ENCODE results near the gene SVEP1.
A peak's percentile ranks its signal among the peaks of the same experiment; 100 is the strongest.
"Not testable (repeated sequence)": the region's sequence is repeated elsewhere in the genome, so short reads cannot be mapped to it uniquely, and the experiment has no call there.

Gene SVEP1

GRCh38 chr9:110358992-110359391 is 220.5 kb downstream of the SVEP1 start:
- not testable (repeated sequence) for DNase-seq (ENCODE audit: low read depth)

- DNase-seq (ENCODE audit: low read depth): no peak
Measured at GRCh38 chr9:110357505-110357904, 222.0 kb downstream of the SVEP1 start.

GRCh38 chr9:110356639-110357395 is 222.7 kb downstream of the SVEP1 start:
- DNase-seq (ENCODE audit: low read depth): no peak

- no peak for DNase-seq (ENCODE audit: low read depth)
Measured at GRCh38 chr9:110355911-110356310, 223.6 kb downstream of the SVEP1 start.

- DNase-seq (ENCODE audit: low read depth): no peak
Measured at GRCh38 chr9:110351009-110351467, 228.5 kb downstream of the SVEP1 start.

GRCh38 chr9:110346325-110346724 is 233.2 kb downstream of the SVEP1 start:
- DNase-seq (ENCODE audit: low read depth): no peak

GRCh38 chr9:110344821-110345220 is 234.7 kb downstream of the SVEP1 start:
- no peak for DNase-seq (ENCODE audit: low read depth)

- no peak for DNase-seq (ENCODE audit: low read depth)
Measured at GRCh38 chr9:110343551-110343950, 236.0 kb downstream of the SVEP1 start.

GRCh38 chr9:110340306-110340705 is 239.2 kb downstream of the SVEP1 start:
- no peak for DNase-seq (ENCODE audit: low read depth)

GRCh38 chr9:110338143-110338542 is 241.4 kb downstream of the SVEP1 start:
- no peak for DNase-seq (ENCODE audit: low read depth)

GRCh38 chr9:110337727-110338126 is 241.8 kb downstream of the SVEP1 start, which contains the start of gene TXNDC8:
Gene TXNDC8, minus strand, starts transcription at chr9:110337863.
- DNase-seq (ENCODE audit: low read depth): no peak

- DNase-seq (ENCODE audit: low read depth): no peak
Measured at GRCh38 chr9:110336363-110336762, 243.2 kb downstream of the SVEP1 start.

- DNase-seq (ENCODE audit: low read depth): no peak
Measured at GRCh38 chr9:110334871-110335270, 244.7 kb downstream of the SVEP1 start.

GRCh38 chr9:110334183-110334582 is 245.4 kb downstream of the SVEP1 start:
- DNase-seq (ENCODE audit: low read depth): no peak

- no peak for DNase-seq (ENCODE audit: low read depth)
Measured at GRCh38 chr9:110332766-110333165, 246.8 kb downstream of the SVEP1 start.

- DNase-seq (ENCODE audit: low read depth): no peak
Measured at GRCh38 chr9:110330484-110331105, 248.9 kb downstream of the SVEP1 start.

GRCh38 chr9:110329639-110330230 is 249.8 kb downstream of the SVEP1 start:
- DNase-seq (ENCODE audit: low read depth): peak; percentile 66

GRCh38 chr9:110328763-110329162 is 250.8 kb downstream of the SVEP1 start:
- no peak for DNase-seq (ENCODE audit: low read depth)

- DNase-seq (ENCODE audit: low read depth): no peak
Measured at GRCh38 chr9:110327716-110328115, 251.8 kb downstream of the SVEP1 start.

- DNase-seq (ENCODE audit: low read depth): no peak
Measured at GRCh38 chr9:110323818-110324217, 255.7 kb downstream of the SVEP1 start.

- no peak for DNase-seq (ENCODE audit: low read depth)
Measured at GRCh38 chr9:110320651-110321445, 258.7 kb downstream of the SVEP1 start.

GRCh38 chr9:110319781-110320492 is 259.6 kb downstream of the SVEP1 start:
- no peak for DNase-seq (ENCODE audit: low read depth)
